ENCODE results near the gene DMXL1.

DNA sequence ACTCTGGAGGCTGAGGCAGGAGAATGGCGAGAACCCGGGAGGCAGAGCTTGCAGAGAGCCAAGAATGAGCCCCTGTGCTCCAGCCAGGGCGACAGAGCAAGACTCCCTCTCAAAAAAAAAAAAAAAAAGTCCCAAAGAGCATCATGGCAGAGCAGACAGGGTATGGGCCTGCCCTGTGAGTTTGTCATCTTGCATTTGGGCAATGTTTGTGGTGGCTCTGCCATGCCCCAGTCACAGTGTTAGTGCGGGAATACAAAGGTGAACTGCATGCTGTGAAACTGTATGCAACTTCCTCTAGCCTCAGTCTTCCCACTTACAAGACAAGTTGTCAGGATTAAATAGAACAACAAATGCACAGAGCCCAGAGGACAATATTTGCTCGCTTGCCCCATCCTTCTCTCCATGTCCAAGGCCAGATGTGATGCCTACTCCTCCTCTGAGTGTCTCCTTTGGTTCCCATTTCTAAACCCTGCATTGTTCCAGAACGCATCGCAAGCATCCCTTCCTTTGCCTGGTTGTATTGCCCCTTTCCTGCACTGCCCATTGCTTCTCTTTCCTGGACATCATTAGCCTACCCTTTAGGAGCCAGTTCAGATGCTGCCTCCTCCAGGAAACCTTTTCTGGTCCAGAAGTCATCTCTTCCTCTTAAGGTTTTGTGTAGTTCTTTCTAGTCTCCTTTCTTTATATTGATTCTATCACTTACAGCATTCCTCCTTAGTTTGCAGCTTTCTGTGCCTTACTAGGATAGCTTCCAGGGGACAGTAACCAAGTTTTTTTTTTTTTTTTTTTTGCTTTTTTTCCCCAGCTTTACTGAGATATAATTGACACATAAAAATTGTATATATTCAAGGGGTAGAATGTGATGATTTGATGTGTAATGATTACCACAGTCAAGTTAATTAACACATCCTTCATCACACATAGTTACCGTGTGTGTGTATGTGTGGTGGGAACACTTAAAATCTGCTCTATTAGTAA lies 215.9 kb downstream of the DMXL1 start:
- TF ChIP-seq TAF1 (IDR thresholded peaks at IDR 0.05; ENCODE audit: low read depth) (no peak), RAD21 (IDR thresholded peaks at IDR 0.05; ENCODE audit: low read depth) (no peak), TCF12 (IDR thresholded peaks at IDR 0.05; ENCODE audit: low read depth) (no peak), FOXM1 (IDR thresholded peaks at IDR 0.05; ENCODE audit: borderline replicate concordance, low read depth) (no peak), NFIC (IDR thresholded peaks at IDR 0.05) (no peak), EP300 (IDR thresholded peaks at IDR 0.05; ENCODE audit: borderline replicate concordance) (no peak), ZBTB7A (IDR thresholded peaks at IDR 0.05; ENCODE audit: low read depth) (no peak), EGR1 (IDR thresholded peaks at IDR 0.05) (no peak)
- TF ChIP-seq, protein P1, sequence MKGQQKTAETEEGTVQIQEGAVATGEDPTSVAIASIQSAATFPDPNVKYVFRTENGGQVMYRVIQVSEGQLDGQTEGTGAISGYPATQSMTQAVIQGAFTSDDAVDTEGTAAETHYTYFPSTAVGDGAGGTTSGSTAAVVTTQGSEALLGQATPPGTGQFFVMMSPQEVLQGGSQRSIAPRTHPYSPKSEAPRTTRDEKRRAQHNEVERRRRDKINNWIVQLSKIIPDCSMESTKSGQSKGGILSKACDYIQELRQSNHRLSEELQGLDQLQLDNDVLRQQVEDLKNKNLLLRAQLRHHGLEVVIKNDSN (IDR thresholded peaks at IDR 0.05): no peak
- TF ChIP-seq, protein P2, sequence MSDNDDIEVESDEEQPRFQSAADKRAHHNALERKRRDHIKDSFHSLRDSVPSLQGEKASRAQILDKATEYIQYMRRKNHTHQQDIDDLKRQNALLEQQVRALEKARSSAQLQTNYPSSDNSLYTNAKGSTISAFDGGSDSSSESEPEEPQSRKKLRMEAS (IDR thresholded peaks at IDR 0.05): no peak
- TF ChIP-seq, protein P3, sequence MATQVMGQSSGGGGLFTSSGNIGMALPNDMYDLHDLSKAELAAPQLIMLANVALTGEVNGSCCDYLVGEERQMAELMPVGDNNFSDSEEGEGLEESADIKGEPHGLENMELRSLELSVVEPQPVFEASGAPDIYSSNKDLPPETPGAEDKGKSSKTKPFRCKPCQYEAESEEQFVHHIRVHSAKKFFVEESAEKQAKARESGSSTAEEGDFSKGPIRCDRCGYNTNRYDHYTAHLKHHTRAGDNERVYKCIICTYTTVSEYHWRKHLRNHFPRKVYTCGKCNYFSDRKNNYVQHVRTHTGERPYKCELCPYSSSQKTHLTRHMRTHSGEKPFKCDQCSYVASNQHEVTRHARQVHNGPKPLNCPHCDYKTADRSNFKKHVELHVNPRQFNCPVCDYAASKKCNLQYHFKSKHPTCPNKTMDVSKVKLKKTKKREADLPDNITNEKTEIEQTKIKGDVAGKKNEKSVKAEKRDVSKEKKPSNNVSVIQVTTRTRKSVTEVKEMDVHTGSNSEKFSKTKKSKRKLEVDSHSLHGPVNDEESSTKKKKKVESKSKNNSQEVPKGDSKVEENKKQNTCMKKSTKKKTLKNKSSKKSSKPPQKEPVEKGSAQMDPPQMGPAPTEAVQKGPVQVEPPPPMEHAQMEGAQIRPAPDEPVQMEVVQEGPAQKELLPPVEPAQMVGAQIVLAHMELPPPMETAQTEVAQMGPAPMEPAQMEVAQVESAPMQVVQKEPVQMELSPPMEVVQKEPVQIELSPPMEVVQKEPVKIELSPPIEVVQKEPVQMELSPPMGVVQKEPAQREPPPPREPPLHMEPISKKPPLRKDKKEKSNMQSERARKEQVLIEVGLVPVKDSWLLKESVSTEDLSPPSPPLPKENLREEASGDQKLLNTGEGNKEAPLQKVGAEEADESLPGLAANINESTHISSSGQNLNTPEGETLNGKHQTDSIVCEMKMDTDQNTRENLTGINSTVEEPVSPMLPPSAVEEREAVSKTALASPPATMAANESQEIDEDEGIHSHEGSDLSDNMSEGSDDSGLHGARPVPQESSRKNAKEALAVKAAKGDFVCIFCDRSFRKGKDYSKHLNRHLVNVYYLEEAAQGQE (IDR thresholded peaks at IDR 0.05; ENCODE audit: low read depth): no peak

All from Ishikawa (cell line).